Peyer's patch (tissue), 4 donors: Measurements from ENCODE around the gene ECSCR. TPM values are rescaled to one million over a fixed set of nuclear protein-coding genes. Genes with fewer than 3 reads are reported as not detected.
A peak's percentile ranks its signal among the peaks of the same experiment; 100 is the strongest.
"Not testable (repeated sequence)": the region's sequence is repeated elsewhere in the genome, so short reads cannot be mapped to it uniquely, and the experiment has no call there.

Experiments
- DNase-seq, 3 donors: peaks; one replicate each; pipeline ENCODE4 v3.0.0-alpha.2; 2017 to 2019
- H3K27ac ChIP-seq, 4 donors: fragments of 200-600 bp; sonication (generic); one replicate each; pipeline ENCODE4 v1.5.1; 2016 to 2019
- H3K27me3 ChIP-seq, 2 donors: fragments of 200-600 bp; sonication (generic); one replicate each; pipeline ENCODE4 v1.5.1; 2019
- H3K36me3 ChIP-seq, 3 donors: fragments of 200-600 bp; sonication (generic); one replicate each; pipeline ENCODE4 v1.5.1; 2016 to 2019
- H3K4me1 ChIP-seq, 4 donors: fragments of 200-600 bp; sonication (generic); one replicate each; pipeline ENCODE4 v1.5.1; 2016 to 2019
- H3K4me3 ChIP-seq, 4 donors: fragments of 200-600 bp; sonication (generic); 1 replicate in 3 of 4; 2 replicates in 1 of 4; pipeline ENCODE4 v1.5.1; 2016 to 2019; ENCODE audit warnings: mild to moderate bottlenecking in 1 of 4
- H3K9me3 ChIP-seq, 4 donors: fragments of 200-600 bp; sonication (generic); one replicate each; pipeline ENCODE4 v1.5.1; 2016 to 2019; ENCODE audit warnings: mild to moderate bottlenecking in 1 of 4
- CTCF ChIP-seq, 6 experiments: fragments of 450-650 bp in 4 of 6; fragments of 200-600 bp in 2 of 6; sonication (generic) in 1 of 6; IDR thresholded peaks; one replicate each; pipeline ENCODE4 v1.5.1; 2017 to 2019; ENCODE audit warnings: antibody characterized with exemption in 6 of 6, mild to moderate bottlenecking in 3 of 6, moderate library complexity in 1 of 6
- POLR2A ChIP-seq, 2 donors: fragments of 450-650 bp; IDR thresholded peaks; one replicate each; pipeline ENCODE4 v1.5.1; 2017; ENCODE audit warnings: antibody characterized with exemption in 2 of 2, mild to moderate bottlenecking in 2 of 2, moderate library complexity in 2 of 2
- total RNA-seq, 4 donors: library from RNA; depleted of rRNA; stranded (reverse); fragments of >200 nt; gene quantifications; one replicate each; pipeline ENCODE4 v1.1.0, GENCODE V29; 2016

ECSCR gene
- total RNA-seq, 4 donors from 2014 or later, result 3.2 to 24.8 (median 7.9) TPM

DNA sequence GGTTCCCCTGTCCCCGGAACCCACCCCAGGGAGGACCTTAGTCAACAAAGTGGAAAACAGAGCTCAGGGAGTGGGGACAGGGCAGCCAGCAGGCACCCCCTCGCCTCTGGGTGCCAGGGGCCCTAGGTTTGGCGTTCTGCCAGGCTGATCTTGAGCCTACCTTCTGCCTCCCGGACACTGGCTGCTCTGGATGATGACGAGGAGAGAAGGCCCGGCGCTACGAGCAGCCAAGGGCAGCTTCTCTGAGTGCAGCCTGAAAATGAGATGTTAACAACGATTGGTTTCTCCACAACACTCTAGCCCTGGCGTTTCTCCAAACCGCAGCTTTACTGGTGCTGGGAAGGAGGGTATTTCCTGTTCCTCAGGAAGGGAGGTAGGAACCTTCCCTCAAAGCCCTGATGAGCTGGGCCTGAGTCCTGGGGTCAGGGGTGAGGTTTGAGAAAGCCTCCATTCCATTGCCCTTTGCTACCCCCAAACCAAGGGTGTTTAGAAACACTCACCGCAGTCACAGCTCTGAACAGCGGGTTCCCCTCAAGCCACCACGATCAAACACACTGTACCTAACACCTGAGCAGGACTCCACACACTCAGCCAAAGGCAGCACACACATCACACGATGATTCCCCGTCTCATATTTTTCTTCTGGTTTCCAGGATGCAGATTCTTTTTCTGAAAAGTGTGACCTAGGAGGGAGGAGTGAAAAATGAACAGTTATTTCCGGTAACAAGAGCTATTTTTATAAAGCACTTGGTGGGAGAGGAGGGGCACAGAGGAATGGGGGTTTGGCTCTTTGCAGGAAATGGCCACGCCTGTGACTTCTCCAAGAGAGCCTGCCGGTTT is 19.7 kb upstream of the ECSCR start, which contains the start of gene STING1:
Gene STING1, minus strand, starts transcription at position 709 of the 840 bp plus-strand sequence. CDS start 1,054 bp downstream, outside the sequence.
- TF ChIP-seq CTCF (IDR thresholded peaks at IDR 0.05) (no peak), POLR2A (IDR thresholded peaks at IDR 0.05) (no peak)

DNA sequence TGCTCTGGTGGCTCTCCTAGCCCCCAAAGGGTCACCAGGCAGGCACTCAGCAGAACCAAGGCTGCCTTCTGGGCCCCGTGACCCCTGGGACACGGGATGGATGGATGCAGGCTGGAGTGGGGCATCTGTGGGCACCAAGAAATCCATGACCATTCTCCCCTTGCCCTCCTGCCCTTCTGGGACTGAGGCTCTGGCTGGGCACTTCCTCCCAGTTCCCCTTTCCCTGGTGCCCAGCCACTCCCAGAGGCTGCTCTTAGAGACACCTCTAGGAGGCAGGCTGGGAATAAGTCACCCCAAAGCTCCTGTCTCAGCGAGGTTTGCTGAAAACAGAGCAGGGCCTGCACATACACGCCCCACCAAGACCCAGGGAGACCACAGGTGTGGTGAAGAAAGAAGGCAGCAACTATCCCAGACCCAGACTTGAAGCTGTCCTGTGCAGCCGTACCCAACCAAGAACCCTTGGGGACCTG is 19.1 kb upstream of the ECSCR start:
- Histone ChIP-seq H3K4me3 (peak overlapping the region; percentile 34 to 55 (median 44)), H3K36me3 (peaks cover 0 to 13% (median 0%) of the 10 kb centered on the region in 3 donors), H3K27me3 (no peaks in the 10 kb centered on the region), H3K4me1 (peaks cover 0 to 26% (median 0%) of the 10 kb centered on the region in 4 donors), H3K27ac (peak overlapping the region; percentile 74 to 93 (median 87)), H3K9me3 (no peaks in the 10 kb centered on the region)
- TF ChIP-seq POLR2A (IDR thresholded peaks at IDR 0.05) (no peak), CTCF (IDR thresholded peaks at IDR 0.05) (no peak)
- peak in 1 of 3 donors; percentile 22 for DNase-seq

More for the DNA sequence above, 19.7 kb upstream of the ECSCR start, which contains the start of gene STING1:
- peak within 1 kb of the TSS; percentile 34 to 55 (median 44) for H3K4me3 ChIP-seq
- peaks cover 0 to 26% (median 0%) of the 10 kb centered on the region in 4 donors for H3K4me1 ChIP-seq
- H3K36me3 ChIP-seq, result peaks cover 0 to 12% (median 0%) of the 10 kb centered on the region in 3 donors
- no peaks in the 10 kb centered on the region for H3K9me3 ChIP-seq
- H3K27me3 ChIP-seq, result no peaks in the 10 kb centered on the region
- peak within 1 kb of the TSS; percentile 74 to 93 (median 87) for H3K27ac ChIP-seq
- DNase-seq, result peak; percentile 63 to 87 (median 63)

GRCh38 chr5:139481122-139481533 is 18.6 kb upstream of the ECSCR start:
- TF ChIP-seq POLR2A (IDR thresholded peaks at IDR 0.05) (no peak), CTCF (IDR thresholded peaks at IDR 0.05) (no peak)
- H3K27ac ChIP-seq, result peak overlapping the region; percentile 74 to 93 (median 87)
- DNase-seq, result peak in 1 of 3 donors; percentile 63
- no peaks in the 10 kb centered on the region for H3K9me3 ChIP-seq
- H3K4me1 ChIP-seq, result peaks cover 0 to 26% (median 0%) of the 10 kb centered on the region in 4 donors
- H3K27me3 ChIP-seq, result no peaks in the 10 kb centered on the region
- peaks cover 0 to 17% (median 0%) of the 10 kb centered on the region in 3 donors for H3K36me3 ChIP-seq
- peak overlapping the region; percentile 34 to 55 (median 44) for H3K4me3 ChIP-seq

DNA sequence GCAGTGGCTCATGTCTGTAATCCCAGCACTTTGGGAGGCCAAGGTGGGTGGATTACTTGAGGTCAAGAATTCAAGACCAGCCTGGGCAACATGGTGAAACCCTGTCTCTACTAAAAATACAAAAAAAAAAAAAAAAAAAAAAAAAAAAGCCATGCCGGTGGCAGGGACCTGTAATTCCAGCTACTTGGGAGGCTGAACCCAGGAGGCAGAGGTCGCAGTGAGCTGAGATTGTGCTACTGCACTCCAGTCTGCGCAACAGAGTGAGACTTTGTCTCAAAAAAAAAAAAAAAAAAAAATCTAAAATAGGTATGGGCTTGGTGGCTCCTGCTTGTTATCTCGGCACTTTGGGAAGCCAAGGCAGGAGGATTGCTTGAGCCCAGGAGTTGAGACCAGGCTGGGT is 17.2 kb upstream of the ECSCR start:
- not testable (repeated sequence) for H3K27ac ChIP-seq

GRCh38 chr5:139478657-139479423 is 16.3 kb upstream of the ECSCR start:
- not testable (repeated sequence) for DNase-seq, H3K9me3 ChIP-seq, H3K27ac ChIP-seq, H3K4me3 ChIP-seq, H3K27me3 ChIP-seq
- Histone ChIP-seq H3K4me1 (peaks cover 0 to 42% (median 0%) of the 10 kb centered on the region in 4 donors), H3K36me3 (peaks cover 0 to 20% (median 0%) of the 10 kb centered on the region in 3 donors)

More for the DNA sequence above, 17.2 kb upstream of the ECSCR start:
- DNase-seq, H3K4me3 ChIP-seq, H3K27me3 ChIP-seq, H3K9me3 ChIP-seq: not testable (repeated sequence)
- Histone ChIP-seq H3K36me3 (peaks cover 0 to 20% (median 0%) of the 10 kb centered on the region in 3 donors), H3K4me1 (peaks cover 0 to 35% (median 0%) of the 10 kb centered on the region in 4 donors)

DNA sequence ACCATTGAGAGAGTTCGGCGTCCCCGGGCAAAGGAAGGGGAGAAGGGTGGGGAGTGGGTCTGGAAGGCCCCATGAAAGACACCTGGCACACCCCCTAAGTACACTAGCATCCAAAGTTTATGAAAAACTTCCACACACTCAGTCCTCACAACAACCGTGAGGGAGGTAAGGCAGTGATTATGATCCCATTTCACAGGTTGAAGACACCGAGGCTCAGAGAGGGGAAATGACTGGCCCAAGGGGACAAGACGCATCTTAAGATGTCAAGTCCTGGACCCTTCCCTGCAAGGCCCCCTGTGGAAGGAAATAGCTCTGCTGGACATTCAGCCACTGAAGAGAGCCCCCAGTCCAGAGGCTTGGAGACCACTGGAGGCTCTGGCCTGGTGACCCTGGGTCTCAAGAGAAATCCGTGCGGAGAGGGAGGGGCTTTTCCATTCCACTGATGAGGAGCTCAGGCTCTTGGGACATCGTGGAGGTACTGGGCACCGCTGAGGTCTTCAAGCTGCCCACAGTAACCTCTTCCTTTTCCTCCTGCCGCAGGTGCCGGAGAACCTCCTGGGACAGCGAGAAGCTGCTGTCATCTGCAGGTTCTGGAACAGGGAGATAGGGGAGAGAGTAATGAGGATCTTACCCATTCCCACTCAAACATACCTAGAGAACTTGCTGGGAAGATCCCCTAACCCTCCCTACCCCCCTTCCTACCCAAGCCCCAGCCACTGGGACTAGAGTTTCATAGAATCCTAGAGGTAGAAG is 13.5 kb upstream of the ECSCR start:
- peaks cover 0 to 52% (median 3%) of the 10 kb centered on the region in 4 donors for H3K4me1 ChIP-seq
- H3K27me3 ChIP-seq, result no peaks in the 10 kb centered on the region
- H3K4me3 ChIP-seq, result no peak overlapping the region
- peak overlapping the region in 2 of 4 donors; percentile 2 to 26 for H3K27ac ChIP-seq
- peaks cover 0 to 20% (median 0%) of the 10 kb centered on the region in 3 donors for H3K36me3 ChIP-seq
- no peak for TF ChIP-seq POLR2A (IDR thresholded peaks at IDR 0.05)
- TF ChIP-seq CTCF (IDR thresholded peaks at IDR 0.05), result no peak
- no peaks in the 10 kb centered on the region for H3K9me3 ChIP-seq
- no peak for DNase-seq
